ENCODE measurements around the gene CACNA2D3. TPM values are rescaled to one million over a fixed set of nuclear protein-coding genes. Genes with fewer than 3 reads are reported as not detected.

The CACNA2D3 gene
- polyA plus RNA-seq, 3 donors, result 8.3 to 21.5 (median 10.4) TPM

GRCh38 chr3:54144284-54144683, 21.9 kb downstream of the CACNA2D3 start:
- Histone ChIP-seq H3K27me3 (ENCODE audit: control insufficient read depth in 2 of 2, insufficient read depth in 2 of 2, low read length in 2 of 2) (no peaks in the 10 kb centered on the region), H3K4me1 (ENCODE audit: control insufficient read depth in 1 of 2, insufficient read depth in 2 of 2, low read length in 2 of 2) (no peaks in the 10 kb centered on the region), H3K4me2 (replicated peaks; ENCODE audit: extremely low read depth, low read length, poor library complexity, severe bottlenecking) (no peak overlapping the region), H4K20me1 (ENCODE audit: insufficient read depth, low read length) (no peaks in the 10 kb centered on the region), H3K9me3 (replicated peaks in 1 of 2; ENCODE audit: control insufficient read depth in 1 of 2, insufficient read depth in 1 of 2, low read length in 2 of 2) (no peaks in the 10 kb centered on the region), H3K9ac (ENCODE audit: insufficient read depth, low read length, poor library complexity, severe bottlenecking) (no peak overlapping the region), H2AFZ (ENCODE audit: insufficient read depth, low read depth, low read length, poor library complexity, severe bottlenecking) (no peak overlapping the region), H3K79me2 (ENCODE audit: insufficient read depth, low read length) (no peaks in the 10 kb centered on the region), H3K27ac (ENCODE audit: low read depth in 1 of 2, low read length in 2 of 2) (no peak overlapping the region), H3K36me3 (replicated peaks in 1 of 2; ENCODE audit: control insufficient read depth in 1 of 2, insufficient read depth in 2 of 2, low read length in 2 of 2) (no peaks in the 10 kb centered on the region), H3K4me3 (replicated peaks in 1 of 3; ENCODE audit: low read depth in 2 of 3, low read length in 3 of 3) (no peak overlapping the region)
- no peak overlapping the region for H3K27ac Mint-ChIP-seq
- intact Hi-C loops (cut with micrococcal nuclease), result no loop called here
- TF ChIP-seq CTCF (IDR thresholded peaks at IDR 0.05), result no peak
- DNase-seq, result no peak
- no peaks in the 10 kb centered on the region for H3K36me3 Mint-ChIP-seq
- no peaks in the 10 kb centered on the region for H3K4me1 Mint-ChIP-seq
- WGBS (ENCODE audit: insufficient coverage), result no CpG with 5 or more reads among the region's 2 CpGs
- peaks cover 2 to 11% (median 10%) of the 10 kb centered on the region in 3 donors for H3K27me3 Mint-ChIP-seq (ENCODE audit: low read depth in 3 of 3)
- no peak overlapping the region for H3K4me3 Mint-ChIP-seq
- H3K9me3 Mint-ChIP-seq, result no peaks in the 10 kb centered on the region

- no peak overlapping the region for H3K4me3 ChIP-seq (replicated peaks in 1 of 3; ENCODE audit: low read depth in 2 of 3, low read length in 3 of 3)
- no peak overlapping the region for H3K4me2 ChIP-seq (replicated peaks; ENCODE audit: extremely low read depth, low read length, poor library complexity, severe bottlenecking)
- Mint-ChIP-seq H3K4me3 (no peak overlapping the region), H3K27ac (no peak overlapping the region), H3K9me3 (no peaks in the 10 kb centered on the region), H3K27me3 (ENCODE audit: low read depth in 3 of 3) (peaks cover 2 to 9% (median 7%) of the 10 kb centered on the region in 3 donors), H3K4me1 (no peaks in the 10 kb centered on the region), H3K36me3 (no peaks in the 10 kb centered on the region)
- DNase-seq, result no peak
- H3K9me3 ChIP-seq (replicated peaks in 1 of 2; ENCODE audit: control insufficient read depth in 1 of 2, insufficient read depth in 1 of 2, low read length in 2 of 2), result no peaks in the 10 kb centered on the region
- no peaks in the 10 kb centered on the region for H3K27me3 ChIP-seq (ENCODE audit: control insufficient read depth in 2 of 2, insufficient read depth in 2 of 2, low read length in 2 of 2)
- no peaks in the 10 kb centered on the region for H3K36me3 ChIP-seq (replicated peaks in 1 of 2; ENCODE audit: control insufficient read depth in 1 of 2, insufficient read depth in 2 of 2, low read length in 2 of 2)
- intact Hi-C loops (cut with micrococcal nuclease), result no loop called here
- H3K4me1 ChIP-seq (ENCODE audit: control insufficient read depth in 1 of 2, insufficient read depth in 2 of 2, low read length in 2 of 2), result no peaks in the 10 kb centered on the region
- no peaks in the 10 kb centered on the region for H3K79me2 ChIP-seq (ENCODE audit: insufficient read depth, low read length)
- no peak overlapping the region for H3K27ac ChIP-seq (ENCODE audit: low read depth in 1 of 2, low read length in 2 of 2)
- H4K20me1 ChIP-seq (ENCODE audit: insufficient read depth, low read length), result no peaks in the 10 kb centered on the region
- WGBS (ENCODE audit: insufficient coverage), result 13% methylated on average over 13 of the region's 14 CpGs
- no peak overlapping the region for H3K9ac ChIP-seq (ENCODE audit: insufficient read depth, low read length, poor library complexity, severe bottlenecking)
- no peak for TF ChIP-seq CTCF (IDR thresholded peaks at IDR 0.05)
- H2AFZ ChIP-seq (ENCODE audit: insufficient read depth, low read depth, low read length, poor library complexity, severe bottlenecking), result no peak overlapping the region
These were observed 24.3 kb downstream of the CACNA2D3 start for GRCh38 chr3:54146506-54147239.

Data from CD14-positive monocyte (primary cell).